GM18909 (cell line): ENCODE measurements around the gene PI4KB.
"Not testable (repeated sequence)": the region's sequence is repeated elsewhere in the genome, so short reads cannot be mapped to it uniquely, and the experiment has no call there.

Experiments
- ATAC-seq: cut with Tn5 transposase; IDR thresholded peaks from one replicate; pipeline ENCODE4 v1.9.1; 2021; ENCODE audit warnings: mild to moderate bottlenecking; ENCODE audit not compliant: unreplicated experiment, poor library complexity

Gene PI4KB

DNA sequence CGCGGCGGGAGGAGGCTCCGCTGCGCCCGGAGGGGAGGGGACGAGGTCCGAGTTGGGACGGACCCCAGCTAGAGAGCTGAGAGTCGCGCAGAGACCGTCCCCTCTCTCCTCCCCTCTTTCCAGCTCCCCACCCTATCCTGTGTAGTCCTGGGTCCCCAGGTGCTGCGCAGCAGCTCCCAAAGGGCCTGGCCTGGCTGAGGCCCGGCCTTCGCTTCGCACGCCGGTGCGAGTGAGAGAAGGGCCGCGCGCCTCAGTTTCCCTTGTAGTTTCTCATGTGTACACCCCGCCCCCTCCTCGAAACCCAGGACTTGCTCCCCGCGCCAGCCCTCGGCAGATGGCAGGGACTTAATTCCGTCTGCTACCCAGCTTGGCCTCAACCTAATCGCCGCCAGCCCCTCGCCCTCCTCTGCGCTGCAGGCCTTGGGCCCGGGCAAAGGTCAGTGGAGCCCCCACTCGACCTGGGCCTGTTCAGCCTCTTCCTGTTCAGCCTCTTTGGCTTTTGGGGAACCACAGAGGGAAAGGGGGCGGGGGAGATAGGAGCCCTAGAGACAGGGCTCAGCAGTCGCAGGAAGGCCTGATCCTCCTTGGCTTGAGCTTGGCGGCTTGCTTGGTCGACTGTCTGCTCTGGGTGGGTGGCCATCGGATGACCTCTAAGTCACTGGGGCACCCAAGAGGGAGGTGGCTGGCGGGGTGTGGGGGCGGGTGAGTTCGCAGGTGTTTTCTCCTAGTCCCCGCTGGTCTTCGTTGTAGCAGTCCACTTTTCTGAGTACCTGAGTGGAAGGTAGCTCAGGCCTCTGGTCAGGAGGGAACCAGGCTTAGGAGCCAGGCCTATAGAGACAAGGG is 44.1 kb downstream of the PI4KB start:
- ATAC-seq, result no peak

DNA sequence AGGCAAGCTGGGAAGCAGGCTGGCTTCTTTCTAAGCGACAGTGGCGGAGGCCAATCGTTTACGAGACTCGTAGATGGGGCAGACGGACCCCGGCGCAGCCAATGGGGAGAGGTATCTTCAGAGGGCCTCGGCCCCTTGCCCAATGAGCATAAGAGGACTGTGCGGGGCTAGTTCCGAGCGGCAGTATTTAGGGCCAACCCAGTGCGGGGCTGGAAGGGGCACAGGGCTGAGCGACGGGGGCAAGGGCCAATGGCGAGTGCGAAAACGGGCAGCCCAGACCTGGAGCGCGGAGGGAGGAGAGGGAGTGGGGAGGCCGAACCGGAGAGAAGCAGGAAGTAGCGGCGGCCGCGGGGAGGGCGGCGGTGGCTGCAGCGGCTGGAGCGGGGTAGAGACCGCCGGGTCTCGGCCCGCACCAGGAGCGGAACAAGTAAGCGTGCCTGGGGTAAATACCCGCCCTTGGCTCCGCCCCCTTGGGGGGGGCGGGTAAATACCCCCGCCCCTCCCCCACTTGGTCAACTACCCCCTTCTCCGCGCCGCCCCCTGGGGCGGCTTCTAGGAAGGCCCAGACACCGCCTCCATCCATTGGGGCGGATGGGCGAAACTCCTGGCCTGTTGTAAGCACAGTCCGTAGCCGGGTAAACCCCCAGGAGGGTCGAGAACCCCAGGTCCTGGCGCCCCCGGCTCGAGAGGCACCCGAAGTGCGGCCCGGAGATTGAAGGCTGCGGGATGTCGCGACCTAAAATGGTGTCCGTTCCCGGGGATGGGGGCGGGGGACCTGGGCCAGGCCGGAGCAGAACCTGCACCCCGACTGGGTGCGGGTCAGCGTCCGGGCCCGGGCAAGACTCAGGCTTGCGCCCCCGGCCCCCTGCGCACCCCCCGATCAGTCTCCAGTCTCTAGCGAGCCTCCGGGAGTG is 45.0 kb downstream of the PI4KB start, which contains the start of gene ZNF687:
Gene ZNF687, plus strand, starts transcription at position 331 of the 914 bp plus-strand sequence. CDS start 3,993 bp downstream, outside the sequence.
- ATAC-seq, result peak; percentile 87

DNA sequence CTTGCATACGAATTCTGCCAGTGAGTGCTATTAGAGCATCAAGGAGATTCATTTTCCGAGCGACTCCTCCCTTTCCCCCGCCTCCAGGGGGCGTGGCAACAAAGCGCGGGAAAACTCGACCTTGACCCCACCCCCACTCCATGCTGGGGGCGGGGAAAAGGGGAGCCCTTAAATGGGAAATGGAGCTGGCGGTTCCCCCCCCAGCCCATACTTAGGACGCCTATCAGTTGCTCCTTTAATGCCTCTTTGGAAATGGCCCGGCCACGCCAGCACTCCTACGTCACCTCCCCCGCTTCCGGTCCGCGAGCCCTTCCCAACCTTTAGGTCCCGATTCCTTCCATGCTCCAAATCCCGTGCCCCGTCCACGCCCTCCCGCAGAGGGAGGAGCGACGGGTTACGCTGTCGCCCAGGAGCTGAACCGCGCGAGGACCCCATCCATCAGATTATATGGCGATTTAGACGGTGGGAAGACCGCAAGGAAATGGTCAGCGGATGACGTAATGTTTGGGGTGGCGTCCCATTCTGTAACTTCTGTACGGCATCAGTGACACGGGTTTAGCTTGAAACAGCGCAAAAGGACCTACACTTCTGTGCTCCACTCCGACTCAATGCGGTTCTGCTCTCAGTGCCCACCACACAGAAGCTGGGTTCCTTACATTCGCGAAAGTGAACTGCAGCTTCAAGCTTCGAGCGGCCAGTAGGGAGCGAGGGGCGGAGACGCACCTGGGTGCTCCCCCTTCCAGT is 45.8 kb downstream of the PI4KB start:
- peak; percentile 49 for ATAC-seq

DNA sequence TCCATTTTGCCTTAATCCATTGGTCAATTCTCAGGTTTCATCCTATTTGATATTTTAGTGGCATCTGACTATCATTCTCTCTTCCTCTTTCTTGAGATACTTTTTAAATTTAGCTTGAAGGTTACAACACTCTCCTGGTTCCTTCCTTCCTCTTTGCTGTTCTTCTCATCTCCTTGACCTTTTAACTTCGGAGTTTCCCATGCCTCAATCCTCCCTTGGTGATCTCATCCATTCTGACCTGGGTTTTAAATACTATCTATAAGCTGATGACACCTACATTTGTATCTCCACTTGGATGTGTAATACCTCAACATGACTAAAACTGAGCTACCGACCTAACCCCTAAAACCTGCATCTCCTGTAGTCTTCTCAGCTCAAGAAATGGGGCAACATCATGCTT is 50.0 kb downstream of the PI4KB start:
- ATAC-seq, result no peak

DNA sequence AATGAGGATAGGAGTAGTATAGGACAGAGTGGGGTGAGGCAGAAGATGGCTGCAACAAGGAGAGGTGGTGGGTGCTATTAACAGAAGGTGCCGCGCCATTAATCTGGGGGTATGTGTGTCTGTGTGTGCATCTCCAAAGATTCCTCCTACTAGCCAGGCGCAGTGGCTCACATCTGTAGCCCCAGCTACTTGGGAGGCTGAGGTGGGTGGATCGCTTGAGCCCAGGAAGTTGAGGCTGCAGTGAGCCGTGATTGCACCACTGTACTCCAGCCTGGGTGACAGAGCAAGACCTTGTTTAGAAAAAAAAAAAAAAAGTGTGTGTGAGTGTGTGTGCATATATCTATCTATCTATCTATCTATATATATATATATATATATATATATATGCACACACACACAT is 51.9 kb downstream of the PI4KB start:
- not testable (repeated sequence) for ATAC-seq

DNA sequence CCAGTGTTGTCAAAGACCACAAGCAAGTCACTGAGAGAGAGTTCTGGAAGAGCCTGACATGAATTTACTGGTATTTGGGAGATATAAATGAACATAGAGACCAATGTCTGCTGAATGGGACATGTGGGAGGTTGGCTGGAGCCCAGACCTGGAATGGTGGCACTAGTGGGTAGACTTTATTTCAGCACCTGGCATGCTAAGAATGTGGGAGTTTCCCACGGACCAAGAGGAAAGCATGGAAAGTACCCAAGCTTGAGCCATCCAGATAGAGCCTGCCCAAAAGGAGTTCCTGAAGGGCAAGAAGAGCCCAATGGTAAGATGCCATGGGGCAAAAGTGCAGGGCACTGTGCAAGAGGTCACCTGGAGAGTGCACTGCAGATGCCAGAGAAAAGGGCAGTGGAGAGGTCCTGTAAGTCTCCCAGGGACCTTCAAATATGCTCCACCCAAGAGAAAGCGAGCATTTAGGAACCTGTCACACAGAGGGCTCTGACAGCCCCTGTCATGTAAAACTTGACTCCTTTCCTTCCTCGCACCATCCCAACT is 53.2 kb downstream of the PI4KB start:
- no peak for ATAC-seq

DNA sequence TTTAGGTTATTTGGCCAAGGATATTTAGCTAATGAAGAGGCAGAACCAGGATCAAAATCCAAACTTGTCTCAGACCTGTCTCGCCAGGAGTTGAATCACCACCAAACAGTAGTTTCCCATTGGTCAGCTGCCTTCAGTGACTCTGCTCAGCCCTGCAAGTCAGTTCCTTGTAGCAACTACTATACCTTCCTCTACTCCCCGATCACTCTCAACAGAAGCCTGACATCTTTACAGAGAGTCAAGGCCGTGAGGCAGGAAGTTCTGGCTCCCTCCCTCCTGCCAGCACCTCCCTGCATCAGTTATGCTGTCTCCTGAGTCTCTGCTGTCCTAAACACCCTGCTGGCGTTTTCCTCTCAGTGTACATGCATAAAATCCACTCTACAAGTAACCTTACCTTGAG is 59.5 kb downstream of the PI4KB start:
- ATAC-seq, result no peak

DNA sequence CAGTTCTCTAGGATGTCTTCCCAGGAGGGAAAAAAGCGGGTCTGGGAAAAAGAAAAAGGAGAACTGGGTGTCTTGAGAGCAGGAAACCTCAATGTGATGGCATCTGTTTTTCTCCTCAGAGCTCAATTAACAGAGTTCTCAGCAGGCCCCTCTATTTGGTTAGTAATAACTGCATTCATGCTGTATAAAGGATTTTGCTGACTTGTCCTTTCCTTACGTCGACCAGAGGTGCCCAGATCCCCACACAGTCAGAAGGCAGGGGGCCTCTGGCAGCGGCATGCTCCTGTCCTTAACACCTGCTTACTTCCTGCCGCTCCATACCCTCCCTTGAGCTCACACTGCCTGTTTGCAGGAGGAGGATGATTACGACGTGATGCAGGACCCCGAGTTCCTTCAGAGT is 60.4 kb downstream of the PI4KB start:
- no peak for ATAC-seq

DNA sequence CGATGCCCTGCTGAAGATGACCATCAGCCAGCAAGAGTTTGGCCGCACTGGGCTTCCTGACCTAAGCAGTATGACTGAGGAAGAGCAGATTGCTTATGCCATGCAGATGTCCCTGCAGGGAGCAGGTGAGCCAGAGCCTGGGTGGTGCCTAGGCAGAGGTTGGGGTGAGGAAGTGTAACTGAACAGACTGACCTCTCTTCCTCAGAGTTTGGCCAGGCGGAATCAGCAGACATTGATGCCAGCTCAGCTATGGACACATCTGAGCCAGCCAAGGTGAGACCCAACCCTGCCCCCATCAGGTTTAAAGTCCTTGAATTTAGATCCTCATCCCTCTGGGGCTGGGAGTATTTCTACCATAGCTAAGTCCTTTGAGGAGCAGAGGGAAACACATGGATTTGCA is 60.9 kb downstream of the PI4KB start:
- ATAC-seq, result no peak

DNA sequence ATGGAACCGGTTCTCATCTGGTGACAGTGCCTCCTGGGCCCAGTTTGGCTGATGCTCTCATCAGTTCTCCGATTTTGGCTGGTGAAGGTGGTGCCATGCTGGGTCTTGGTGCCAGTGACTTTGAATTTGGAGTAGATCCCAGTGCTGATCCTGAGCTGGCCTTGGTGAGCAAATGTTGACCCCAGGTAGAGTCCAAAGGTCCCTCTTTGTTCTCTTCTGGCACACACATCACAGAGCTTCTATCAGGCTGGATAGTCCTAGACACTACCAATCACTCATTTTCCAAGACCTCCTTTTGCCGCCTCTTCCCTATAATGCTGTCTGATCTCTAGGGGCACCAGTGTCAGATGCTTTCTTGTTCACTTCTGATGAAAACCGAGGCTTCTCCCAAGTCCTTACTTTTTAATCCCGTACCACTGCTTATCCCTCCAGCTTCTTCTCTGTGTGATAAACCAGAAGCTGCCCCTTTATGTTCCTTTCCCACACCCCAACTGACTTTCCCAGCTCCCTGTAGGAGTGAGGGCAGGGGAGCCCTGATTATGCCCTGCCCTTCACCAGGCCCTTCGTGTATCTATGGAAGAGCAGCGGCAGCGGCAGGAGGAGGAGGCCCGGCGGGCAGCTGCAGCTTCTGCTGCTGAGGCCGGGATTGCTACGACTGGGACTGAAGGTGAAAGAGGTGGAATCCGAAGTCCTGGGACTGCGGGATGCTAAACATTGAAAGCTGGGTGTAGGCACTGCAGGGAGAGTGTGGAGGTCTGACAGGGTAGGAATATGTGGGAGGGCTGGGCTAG is 61.6 kb downstream of the PI4KB start:
- ATAC-seq, result no peak

DNA sequence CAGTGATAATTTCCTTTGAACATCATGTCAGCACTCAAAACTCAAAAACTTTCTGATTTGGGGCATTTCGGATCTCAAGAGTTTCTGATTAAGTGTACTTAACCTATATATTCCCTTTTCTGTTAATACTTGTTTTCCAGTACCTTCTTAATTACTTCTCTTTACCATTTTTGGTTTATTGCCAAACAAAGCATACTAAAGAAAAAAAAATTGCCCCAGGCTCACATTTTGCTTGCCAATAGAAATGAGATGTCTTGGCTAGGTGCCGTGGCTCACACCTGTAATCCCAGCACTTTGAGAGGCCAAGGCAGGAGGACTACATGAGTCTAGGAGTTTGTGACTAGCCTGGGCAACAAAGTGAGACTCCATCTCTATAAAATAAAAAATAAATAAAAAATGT is 67.9 kb downstream of the PI4KB start:
- no peak for ATAC-seq

DNA sequence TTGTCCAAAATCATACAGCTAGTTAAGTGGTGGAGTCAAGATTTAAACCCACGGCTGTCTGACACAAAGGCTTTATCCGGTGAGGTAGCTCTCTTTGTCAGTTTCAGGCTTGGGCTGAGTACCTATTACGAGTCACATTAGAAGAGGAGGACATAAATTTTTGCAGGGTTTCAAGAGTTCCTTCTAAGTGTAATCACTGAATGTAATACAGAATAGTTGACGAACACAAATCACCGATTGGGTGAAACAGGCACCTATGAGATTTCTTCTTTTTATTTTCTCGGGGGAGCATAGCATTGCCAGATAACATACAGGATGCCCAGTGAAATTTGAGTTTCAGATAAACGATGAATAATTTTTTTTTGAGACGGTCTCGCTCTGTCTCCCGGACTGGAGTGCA is 71.8 kb downstream of the PI4KB start:
- ATAC-seq, result no peak

DNA sequence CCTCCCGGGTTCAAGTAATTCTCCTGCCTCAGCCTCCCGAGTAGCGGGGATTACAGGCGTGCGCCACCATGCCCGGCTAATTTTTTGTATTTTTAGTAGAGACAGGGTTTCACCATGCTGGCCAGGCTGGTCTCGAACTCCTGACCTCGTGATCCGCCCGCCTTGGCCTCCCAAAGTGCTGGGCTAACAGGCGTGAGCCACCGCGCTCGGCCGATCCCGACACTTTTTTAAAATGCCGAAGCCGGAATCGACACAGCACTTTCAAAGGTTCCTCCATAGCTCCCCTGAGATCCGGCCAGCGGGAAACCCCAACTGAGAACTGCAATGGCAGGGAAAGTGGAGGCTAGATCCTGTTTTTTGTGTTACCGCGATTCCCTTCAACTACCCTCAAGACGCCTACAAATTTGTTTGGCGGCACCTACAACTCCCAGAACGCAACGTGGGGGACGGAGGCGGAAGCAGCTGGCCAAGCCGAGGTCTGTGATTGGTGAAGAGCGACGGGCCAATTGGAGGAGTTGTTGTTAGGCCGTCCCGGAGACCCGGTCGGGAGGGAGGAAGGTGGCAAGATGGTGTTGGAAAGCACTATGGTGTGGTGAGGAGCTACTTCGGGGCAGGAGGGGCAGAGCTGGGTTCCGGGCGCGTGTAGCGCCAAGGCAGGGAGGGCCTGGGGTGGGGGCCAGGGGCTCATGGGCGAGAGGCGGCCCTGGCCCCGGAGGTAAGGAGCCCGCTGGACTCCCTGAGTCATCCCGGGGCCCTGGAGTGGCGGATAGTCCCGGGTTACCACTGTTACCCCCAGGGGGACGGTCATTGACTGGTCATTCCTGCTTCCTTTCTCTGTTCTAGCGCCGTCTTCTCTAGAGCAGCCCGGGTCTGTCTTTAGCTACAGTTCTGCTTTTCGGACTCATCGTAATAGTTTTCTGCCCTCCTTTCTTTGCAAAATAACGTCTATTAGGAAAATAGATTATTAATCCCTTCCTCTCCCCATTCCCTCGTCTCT is 72.7 kb downstream of the PI4KB start, which contains the start of gene PSMD4:
Gene PSMD4, plus strand, starts transcription at position 518 of the 997 bp plus-strand sequence. Its CDS starts 49 bp downstream, at position 567.
- ATAC-seq, result peak; percentile 90

DNA sequence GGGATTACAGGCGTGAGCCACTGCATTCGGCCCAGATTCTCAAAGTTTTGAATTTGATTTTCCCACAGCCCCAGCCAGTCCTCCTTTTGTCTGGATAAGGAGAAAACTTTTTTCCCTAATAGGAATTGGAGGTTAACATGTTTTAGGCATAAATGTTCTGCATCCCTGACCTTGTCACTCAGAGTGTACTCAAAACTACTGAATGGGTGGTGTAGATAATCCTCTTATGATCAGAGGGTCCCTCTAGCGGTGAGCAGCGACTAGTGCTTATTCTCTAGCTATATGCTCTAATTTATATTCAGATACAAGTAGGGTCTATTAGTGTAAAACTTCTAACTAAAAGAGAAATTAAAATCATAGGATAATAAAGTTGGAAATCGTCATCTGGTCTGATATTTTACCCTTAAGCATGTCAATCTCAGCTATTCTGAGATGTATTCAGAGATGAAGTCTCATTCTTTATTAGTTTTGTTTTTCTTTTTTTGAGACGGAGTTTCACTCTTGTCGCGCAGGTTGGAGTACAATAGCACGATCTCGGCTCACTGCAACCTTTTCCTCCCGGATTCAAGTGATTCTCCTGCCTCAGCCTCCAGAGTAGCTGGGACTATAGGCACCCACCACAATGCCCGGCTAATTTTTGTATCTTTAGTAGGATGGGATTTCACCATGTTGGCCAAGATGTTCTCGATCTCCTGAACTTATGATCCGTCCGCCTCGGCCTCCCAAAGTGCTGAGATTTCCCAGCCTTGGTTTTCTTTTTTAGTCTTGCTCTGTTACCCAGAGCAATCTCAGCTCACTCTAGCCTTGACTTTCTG is 75.4 kb downstream of the PI4KB start:
- ATAC-seq, result no peak

DNA sequence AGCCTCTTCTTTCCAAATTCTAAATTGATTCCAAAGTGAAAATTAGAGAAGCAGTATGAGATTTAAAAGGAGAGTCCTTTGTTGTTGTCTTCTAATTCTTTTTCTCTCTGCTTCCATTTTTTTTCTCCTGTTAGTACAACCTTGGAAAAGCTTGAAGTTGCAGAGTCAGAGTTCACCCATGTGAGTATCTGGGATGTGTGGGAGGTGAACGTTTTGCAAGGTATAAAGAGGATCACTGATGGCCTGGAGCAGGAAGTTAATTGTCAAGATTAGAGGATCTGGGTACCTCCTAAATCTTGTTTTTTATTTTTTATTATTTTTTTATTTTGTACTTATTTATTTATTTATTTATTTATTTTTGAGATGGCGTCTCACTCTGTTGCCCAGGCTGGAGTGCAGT is 80.4 kb downstream of the PI4KB start:
- no peak for ATAC-seq

DNA sequence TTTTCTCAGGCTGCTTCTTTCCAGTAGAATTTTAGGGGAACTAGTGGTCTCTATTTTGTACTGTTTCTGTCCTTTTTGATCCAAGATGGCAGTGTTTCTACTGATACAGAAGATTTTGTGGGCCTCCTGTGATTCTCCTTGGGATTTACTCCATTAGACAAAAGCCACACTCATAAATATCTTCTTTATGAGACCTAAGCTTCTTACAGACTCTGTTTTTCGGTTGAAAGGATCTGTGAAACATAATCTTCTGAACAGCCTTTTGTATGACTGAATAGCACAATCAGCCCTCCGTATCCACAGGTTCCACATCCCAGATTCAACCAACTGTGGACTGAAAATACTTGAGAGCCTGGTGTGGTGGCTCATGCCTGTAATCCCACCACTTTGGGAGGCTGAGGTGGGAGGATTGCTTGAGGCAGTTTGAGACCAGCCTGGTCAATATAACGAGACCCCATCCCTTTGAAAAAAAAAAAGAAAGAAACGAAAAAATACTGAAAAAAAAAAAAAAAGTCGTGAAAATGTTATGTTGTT is 83.5 kb downstream of the PI4KB start:
- no peak for ATAC-seq

DNA sequence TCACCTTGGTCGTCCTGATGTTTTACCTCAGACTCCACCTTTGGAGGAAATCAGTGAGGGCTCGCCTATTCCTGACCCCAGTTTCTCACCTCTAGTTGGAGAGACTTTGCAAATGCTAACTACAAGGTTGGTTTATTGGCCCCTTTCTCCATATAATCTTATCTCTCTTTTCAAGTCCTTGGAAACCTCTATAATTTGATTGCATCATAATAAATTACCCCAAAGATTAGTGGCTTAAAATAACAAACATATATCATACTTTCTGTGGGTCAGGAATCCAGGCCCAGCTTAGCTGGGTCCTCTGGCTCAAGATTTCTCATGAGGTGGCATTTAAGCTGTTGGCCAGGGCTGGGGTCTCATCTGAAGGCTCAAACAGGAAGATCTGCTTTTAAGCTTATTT is 84.8 kb downstream of the PI4KB start:
- no peak for ATAC-seq
